Activated CD4-positive, alpha-beta T cell treated with anti-CD3 and anti-CD28 coated beads for 1 hour (primary cell): ENCODE data around the gene OPTC.

Experiments
- DNase-seq: peaks from one replicate; pipeline ENCODE4 v3.0.0-alpha.2; 2020

OPTC gene

DNA sequence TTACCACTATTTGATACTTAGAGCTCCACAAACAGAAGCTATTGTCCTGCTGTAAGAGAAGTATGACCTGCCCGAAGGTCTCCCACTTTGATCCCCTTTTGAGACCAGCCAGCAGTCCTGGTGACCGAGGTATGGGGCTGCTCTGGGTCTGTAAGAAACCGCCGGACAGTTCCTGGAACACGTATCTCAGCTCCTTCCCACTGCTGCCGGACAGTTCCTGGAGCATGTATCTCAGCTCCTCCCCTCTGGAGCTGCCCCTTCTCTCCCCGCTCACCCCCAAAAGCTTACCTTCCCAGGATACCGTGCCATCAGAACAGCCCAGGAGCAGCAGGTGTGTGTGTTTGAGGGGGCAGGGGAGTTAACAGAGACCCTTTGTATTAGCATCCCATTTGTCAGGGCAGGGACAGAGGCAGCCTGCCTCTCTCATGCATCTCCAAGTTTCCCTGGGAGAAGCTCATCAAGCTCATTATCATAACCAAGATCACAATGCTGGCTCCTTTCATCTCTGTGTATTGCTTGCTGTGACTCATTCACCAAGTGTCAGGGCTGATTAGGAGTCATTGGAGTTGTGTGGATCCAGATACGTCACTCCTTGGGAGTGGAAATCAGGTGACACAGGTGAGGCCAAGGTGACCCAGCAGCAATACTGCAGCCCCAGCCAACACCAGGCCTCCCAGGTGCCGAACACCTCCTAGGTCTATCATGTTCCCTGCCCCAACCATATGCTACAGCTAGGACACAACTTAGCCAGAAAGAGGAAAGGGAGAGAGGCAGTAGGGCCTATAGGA is 25.3 kb downstream of the OPTC start:
- no peak for DNase-seq

DNA sequence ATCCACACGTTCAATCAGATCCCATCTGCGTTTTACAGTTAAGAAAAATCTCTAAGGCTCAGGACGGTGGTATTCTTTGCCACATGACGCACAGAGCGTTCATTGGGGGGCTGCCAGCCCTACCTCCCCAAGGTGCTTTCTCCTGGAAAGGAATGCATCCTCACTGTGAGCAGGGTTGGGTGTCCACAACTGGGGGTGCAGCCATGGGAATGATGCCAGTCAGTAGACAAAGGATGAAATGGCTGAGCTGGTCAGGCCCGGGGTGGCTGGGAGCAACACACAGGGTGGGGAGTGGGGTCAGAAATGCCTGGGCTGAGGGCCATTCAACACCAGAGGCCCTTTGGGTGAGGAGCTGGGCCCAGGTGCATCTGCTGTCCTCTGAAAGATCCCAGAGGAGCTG is 25.9 kb downstream of the OPTC start:
- DNase-seq: no peak

DNA sequence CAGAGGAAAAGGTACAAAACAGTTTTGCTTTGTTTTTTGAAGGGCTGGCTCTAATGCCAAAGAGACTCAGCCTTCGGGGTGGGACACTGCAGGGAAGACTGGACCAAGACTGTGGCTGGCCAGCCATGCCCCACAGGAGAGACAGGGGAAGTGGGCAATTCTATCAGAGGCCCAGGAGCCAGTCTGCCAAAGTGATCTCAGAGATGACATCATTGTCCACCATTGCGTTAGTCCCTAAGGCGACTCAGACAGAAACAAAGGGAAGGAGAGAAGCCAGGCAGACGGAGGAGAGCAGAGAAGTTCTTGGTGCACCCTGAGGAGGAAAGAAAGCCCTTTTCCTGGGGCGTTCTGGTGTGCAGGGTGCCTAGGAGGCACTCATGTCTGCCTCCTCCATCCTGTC is 26.4 kb downstream of the OPTC start:
- DNase-seq: no peak

DNA sequence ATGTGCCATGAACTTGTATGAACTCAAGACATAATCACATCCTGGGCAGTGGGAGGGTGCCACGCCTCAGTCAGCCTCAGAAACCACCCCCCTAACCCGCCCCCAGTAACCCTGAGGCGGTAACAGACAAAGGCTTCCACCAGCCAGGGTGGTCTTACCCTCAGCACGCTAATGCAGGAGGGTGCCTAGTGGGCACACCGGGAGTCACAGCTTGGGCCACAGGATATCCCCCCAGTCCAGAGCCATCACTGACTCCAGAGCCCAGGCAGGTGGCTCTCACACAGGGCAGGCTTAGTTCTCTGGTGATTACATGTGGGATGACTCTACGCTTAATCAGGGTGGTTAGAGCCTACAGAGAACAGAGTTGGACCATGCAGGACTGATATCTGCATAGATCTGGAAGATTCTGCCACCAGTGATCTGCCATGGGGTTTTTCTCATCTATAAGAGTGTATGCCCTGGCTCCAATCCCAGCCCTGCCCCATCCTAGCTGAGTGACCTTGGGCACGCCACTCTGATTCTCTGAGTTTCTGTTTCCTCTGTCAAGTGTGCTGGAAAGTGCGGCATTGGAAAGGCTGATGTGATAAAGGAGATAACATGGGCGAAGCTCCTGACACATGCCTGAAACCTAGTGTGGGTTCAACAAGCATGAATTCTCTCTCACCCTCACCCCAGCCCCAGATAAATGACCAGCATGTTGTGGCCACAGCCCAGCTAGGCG is 27.3 kb downstream of the OPTC start:
- no peak for DNase-seq

DNA sequence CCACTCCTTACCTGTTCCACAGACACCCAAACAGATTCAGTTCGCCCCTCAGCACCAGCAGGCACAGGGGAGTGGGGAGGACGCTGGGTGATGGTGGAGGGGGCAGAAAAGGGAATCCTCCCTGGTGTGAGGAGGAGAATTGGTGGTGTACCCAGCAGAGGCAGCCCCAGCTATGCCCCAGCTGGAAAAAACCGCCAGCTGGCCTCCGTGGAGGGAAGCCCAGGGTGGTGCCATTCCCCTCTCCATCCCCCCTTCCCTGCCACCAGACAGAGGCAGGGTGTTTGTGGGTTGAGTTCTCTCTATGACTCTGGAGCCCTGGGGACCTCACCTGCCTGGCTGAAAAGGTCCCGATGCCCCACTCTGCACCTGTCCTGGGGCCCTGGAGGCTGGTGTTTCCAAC is 27.9 kb downstream of the OPTC start:
- no peak for DNase-seq

DNA sequence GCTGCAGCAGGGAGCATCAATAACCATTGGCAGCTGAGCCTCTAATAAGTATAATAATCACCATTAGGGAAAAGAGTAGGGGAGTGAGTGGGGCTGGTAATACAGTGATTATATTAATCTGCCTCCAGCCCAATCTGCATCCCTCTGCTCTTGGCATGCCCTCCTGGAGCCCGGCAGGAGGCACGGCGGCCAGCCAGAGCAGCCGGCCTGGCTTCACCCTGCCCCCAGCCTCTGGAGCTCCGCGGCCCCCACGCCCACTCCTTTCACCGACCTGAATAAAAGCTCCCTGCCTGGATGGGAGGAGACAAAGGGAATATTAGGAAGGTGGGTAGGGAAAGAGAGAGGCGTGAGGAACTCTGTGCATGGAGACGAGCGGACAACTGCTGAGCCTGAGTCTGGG is 28.3 kb downstream of the OPTC start:
- DNase-seq: no peak

DNA sequence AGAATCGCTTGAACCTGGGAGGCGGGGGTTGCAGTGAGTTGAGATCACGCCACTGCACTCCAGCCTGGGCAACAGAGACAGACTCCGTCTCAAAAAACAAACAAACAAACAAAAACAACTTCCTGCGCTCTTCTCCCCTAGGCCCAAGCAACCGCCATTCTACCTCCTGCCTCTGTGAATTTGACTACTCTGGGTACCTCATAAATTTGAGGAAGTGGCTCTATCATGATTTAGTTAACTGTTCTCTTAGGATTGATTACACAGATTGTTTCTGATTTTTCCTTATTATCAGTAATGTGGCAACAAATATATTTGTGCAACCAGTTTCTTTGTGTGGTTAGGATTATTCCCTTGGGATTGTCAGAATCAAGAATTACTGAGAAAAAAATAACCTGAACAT is 29.7 kb downstream of the OPTC start:
- DNase-seq: no peak

DNA sequence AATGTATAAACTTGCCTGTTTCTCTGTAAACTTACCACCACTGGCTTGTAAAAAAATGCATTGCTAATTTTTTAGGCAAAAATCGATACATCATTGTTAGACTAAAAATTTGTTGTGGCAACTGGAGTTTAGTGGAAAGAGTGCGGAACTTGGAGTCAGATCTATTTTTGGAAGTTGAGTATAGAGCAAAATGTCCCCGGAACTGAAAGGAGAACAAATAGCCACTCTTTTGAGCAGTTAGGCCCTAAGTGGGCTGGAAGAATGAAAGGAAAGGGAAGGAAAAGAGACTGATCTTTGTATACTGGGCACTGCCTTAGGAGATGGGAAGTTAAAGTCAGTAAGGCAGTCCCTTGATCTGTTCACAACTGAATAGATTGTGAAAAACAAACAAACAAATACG is 30.2 kb downstream of the OPTC start:
- no peak for DNase-seq

DNA sequence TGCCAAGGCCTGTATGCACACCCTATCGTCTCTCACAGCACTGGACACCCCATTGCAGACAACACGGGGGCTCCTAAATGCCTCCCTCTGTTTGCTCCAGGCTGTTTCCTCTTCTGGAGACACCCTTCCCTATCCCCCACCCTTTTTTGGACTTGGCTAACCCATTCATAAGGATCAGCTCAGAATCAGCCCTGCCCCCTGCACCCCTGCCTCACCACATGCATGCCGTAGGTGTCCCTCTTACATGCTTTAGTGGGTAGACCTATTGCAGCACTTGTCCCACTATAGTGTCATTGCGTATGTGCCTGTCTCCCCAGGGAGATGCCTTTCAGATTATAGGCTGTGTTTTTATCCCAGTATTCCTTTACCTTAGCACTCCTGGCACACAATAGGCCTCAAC is 30.9 kb downstream of the OPTC start:
- no peak for DNase-seq

DNA sequence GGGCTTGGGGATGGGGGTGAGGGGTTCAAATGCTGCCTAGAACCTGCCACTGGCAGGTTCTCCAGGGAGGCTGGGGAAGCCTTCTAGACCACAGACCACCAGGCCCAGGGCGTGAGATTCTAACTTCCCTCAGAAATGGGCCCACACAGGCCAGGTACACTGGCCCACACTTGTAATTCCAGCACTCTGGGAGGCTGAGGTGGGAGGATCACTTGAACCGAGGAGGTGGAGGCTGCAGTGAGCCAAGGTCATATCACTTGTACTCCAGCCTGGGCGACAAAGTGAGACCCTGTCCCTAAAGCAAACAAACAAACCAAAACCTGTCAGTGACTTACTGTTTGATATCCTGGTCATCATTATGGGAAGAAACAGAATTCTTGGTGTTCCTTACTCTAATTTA is 31.7 kb downstream of the OPTC start:
- no peak for DNase-seq

DNA sequence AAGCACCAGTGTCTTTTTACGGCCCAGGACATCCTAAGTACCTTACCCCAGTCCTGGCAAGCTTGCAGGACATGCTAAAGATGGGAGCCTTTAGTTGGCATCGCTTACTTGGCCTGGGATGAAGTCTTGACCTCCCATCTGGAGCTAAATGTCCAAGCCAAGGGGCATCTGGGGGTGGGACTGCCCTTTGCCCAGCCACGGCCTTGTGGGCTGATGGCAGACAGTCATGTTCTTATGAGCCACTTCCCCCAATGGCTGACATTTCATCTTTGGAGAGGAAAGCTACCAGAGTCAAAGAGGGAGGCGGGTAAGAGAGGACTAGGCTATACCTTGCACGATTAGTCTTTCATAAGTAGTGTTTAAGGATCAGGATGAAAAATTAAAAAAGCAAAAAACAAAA is 32.2 kb downstream of the OPTC start:
- no peak for DNase-seq

DNA sequence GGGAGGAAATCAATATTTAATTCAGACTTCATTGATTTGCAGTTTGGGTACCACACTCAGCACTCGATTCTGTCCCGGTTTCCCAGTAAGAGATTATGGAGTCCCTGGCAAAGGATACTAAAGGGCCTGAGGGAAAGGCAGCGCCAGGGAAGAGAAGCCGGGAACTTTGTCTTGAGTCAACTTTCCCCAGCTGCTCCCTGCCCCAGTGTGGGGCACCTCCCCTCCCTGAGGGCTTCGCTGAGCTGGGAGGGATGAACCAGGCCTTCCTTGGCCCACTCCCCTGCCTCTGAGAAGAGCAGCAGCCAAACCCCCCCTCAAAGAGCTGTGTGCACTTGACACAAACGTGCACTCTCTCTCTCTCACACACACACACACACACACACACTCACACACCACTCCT is 32.6 kb downstream of the OPTC start:
- DNase-seq: no peak

DNA sequence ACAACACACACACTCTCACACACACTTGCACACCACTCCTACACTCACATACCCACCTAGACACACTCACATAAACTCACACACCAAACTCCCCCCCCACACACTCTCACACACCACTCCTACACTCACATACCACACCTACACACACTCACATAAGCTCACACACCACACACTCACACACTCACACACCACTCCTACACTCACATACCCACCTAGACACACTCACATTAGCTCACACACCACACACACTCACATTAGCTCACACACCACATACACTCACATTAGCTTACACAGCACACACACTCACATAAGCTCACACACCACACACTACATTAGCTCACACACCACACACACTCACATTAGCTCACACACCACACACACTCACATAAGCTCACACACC is 33.1 kb downstream of the OPTC start:
- DNase-seq: no peak

DNA sequence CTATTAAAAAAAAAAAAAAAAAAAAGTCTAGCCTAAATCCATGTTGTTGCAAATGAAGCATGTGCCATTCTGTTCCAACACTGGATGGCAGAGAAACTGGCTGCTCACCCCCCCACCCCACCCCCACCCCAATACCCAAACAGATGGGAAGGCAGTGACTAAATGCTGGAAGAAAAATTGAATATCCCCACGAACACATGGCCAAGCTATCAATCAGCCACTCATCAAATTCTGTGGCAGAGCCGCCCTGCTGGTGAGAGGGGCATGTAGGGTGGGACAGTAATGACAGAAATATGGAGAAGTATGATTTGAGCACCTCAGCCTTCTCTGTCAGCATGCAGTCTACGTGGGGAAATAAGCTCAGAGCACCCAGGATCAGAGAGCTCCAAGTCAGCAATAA is 34.1 kb downstream of the OPTC start:
- no peak for DNase-seq

DNA sequence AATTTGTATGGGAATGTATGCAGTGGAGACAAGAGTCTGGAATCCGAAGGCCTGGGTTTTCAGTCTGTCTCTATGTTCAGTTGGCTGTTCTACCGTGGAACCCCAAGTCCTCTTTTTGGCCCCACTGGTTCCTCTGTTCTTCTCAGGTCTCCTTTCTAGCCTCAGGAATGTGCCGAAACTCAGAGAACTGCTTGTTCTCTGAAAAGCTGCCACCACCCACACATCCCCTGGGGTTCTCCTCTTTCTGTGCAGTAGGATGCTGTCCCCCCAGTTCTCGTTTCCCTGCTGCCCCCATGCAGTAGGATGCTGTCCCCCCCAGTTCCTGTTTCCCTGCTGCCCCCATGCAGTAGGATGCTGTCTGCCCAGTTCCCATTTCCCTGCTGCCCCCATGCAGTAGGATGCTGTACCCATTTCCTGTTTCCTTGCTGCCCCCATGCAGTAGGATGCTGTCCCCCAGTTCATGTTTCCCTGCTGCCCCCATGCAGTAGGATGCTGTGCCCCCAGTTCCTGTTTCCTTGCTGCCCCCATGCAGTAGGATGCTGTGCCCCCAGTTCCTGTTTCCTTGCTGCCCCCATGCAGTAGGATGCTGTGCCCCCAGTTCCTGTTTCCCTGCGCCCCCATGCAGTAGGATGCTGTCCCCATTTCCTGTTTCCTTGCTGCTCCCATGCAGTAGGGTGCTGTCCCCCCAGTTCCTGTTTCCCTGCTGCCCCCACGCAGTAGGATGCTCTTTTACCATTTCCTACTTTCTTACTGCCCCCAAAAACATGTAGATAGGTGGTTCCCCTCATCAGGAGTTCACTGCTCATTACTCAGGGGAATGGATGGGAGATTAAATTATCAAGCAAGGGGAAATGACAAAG is 35.3 kb downstream of the OPTC start:
- no peak for DNase-seq

DNA sequence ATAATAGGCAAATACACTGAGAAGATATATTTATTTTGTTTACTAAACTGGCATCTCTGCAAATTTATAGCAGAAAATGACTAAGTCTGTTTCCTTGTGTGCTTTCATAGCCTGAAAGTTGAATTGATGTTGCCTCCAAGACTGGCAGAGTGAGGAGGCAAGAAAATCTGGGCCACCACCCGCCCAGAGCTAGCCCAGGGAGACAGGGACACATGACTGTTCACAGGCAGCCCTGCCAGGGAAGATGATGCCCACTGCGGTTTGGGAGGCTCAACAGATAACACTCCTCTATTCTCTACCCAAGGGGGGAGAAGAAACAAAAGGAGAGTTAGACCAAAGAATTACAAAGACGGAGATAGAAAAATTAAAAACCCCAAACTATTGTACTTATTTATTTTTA is 37.1 kb downstream of the OPTC start:
- DNase-seq: no peak

DNA sequence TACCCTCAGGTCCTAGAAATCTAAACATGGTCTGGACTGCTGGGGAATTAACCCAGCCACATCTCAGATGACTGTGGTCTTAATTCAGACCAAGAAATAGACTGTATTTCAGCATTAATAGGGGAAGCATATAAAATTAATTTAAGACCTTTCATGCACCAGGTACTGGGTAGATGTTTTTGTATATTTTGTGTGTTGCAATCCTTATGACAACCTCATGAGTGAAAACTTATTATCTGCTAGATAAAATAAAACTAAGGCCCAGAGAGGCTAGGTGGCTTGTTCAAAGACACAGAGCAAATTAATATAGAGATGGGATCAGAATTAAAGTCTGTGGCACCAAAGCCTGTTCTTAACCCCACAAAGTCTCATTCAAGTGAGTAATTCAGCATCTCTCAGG is 40.1 kb downstream of the OPTC start:
- DNase-seq: no peak

DNA sequence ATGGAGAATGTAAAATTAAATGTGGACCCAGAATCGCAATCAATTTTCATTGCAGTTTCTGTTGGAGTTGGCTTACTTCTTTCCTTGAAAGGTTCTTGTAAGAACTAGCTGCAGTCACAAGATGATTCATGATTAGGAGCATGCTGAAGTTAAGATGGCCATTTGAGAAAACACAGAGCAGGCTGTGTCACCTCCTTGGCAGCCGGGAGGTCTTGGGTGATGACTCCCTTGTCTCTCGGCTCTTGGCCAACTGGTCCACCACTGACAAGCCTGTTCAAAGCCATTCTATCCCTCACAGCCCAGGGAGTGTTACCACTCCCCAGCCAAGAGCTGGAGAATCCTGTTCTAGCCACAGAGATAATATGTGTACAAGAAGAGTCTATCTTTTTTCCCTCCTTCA is 40.6 kb downstream of the OPTC start:
- no peak for DNase-seq

DNA sequence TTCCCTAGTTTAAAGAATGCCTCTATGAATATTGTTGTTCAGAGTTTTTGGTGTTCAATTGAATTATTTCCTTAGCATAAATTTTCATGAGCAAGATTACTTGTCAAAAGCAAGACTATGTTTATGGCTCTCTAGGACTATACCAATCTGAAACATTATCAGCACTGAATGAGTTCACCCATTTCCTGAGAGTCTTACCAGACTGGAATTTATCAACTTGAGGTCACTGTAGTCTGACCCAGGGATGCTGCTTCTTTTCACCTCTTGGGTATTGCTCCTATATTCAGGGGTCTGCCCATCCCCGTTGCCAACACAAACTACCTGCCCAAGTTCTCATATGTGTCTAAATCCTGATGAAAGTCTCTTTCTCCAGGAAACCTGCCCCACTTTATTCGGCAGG is 42.6 kb downstream of the OPTC start:
- no peak for DNase-seq

DNA sequence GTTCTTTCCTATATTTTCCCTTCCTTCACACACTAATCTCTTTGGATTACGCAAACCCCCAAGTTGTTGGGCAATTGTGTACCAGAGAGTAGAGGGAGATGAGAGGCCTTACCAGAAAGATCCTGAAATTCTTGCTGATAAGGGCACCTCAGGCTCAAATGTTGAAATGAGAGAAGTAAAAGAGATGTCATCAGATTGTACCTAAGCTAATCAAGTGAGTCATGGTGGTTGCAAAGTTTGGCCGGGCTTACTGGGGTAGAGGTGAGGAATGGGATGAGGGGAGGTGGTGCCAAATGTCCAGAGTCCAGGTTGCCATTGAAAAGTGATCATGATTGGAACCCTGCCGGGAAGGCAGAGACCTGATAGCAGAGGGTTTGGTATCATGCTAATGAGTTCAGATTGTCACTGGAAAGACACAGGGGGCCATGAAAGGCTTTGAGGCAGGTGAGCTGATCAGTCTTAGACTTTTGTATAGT is 43.1 kb downstream of the OPTC start:
- DNase-seq: no peak

DNA sequence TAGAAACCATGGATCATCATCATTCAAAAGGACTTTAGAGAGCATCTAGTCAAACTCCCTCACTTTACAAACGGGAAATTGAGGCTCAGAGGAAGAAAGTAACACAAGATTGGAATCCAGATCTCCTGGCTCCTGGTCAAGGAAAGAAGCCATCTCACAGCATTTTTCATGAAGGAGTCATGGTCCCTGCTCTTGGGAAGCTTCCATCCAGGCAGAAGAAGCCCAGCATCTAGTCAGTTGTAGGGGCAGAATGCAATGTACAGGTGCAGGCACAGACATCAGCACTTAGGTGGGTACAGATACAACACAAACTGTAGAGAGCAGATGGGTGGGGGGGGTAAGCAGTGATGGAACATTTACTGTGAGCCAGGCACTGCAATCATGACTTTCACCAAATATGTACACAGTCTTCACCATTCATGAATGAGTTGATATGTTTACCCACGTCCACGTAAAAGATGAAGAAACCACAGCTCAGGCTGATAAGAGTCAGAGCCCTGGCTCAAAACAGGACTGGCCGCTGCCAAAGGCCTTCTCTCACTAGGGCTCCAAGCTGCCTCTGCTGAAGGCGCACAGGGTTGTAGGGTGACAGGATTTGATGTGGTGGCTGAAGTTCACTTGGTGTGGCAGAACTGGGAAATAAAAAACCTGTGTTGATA is 44.0 kb downstream of the OPTC start:
- DNase-seq: no peak

DNA sequence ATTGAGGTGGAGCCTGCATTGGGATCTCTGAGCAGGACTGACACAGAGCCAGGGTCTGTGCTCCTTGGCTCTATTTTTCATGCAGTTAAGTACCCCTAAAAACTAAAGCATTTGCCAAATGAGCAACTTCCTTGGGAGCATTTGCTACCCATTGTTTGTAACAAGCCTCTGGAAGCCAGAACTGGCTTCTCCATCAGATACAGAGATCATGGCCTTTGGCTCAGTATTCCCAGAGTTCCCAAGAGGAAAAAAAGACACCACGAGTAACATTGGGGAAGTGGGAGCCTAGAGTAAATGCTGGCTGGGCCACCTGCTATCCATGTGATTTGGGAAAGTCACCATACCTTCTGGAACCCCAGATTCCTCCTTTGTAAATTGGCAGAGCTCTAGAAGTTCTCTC is 44.8 kb downstream of the OPTC start:
- DNase-seq: no peak
